HEK293T (cell line): Measurements from ENCODE around the gene ARPC4.
"Not testable (repeated sequence)": the region's sequence is repeated elsewhere in the genome, so short reads cannot be mapped to it uniquely, and the experiment has no call there.

Experiments used
- CTCF ChIA-PET: fragments of 350-600 bp; formaldehyde crosslinking; extraction: SDS; loops from one replicate; lab custom pipeline; 2021; ENCODE audit warnings: antibody characterized with exemption, inconsistent platforms; lab: Yijun Ruan, JAX
- POLR2A ChIA-PET: fragments of 350-600 bp; formaldehyde crosslinking; extraction: SDS; loops from one replicate; lab custom pipeline; 2020; ENCODE audit warnings: antibody characterized with exemption, inconsistent platforms; lab: Yijun Ruan, JAX
- DNase-seq: peaks from one replicate; pipeline ENCODE4 v3.0.0; 2012; ENCODE audit warnings: mixed read lengths; ENCODE audit errors: extremely low spot score
- ARNT ChIP-seq: fragments of 450-650 bp; IDR thresholded peaks from 2 replicates; pipeline ENCODE4 v1.6.1; 2017; ENCODE audit warnings: mild to moderate bottlenecking
- BHLHE40 ChIP-seq: fragments of 450-650 bp; IDR thresholded peaks from 2 replicates; pipeline ENCODE4 v1.6.1; 2016; ENCODE audit warnings: mild to moderate bottlenecking, moderate library complexity, borderline replicate concordance
- CTBP1 ChIP-seq: fragments of 450-650 bp; IDR thresholded peaks from 2 replicates; pipeline ENCODE4 v1.6.1; 2016; ENCODE audit warnings: borderline replicate concordance
- ELF4 ChIP-seq: fragments of 450-650 bp; IDR thresholded peaks from 2 replicates; pipeline ENCODE4 v1.6.1; 2017; ENCODE audit warnings: antibody characterized with exemption
- FOXA1 ChIP-seq: fragments of 450-650 bp; IDR thresholded peaks from 2 replicates; pipeline ENCODE4 v1.6.1; 2016; ENCODE audit warnings: mild to moderate bottlenecking
- FOXK2 ChIP-seq: fragments of 450-650 bp; IDR thresholded peaks from 2 replicates; pipeline ENCODE4 v1.6.1; 2016; ENCODE audit warnings: mild to moderate bottlenecking
- FOXM1 ChIP-seq: fragments of 450-650 bp; IDR thresholded peaks from 2 replicates; pipeline ENCODE4 v1.6.1; 2017; ENCODE audit warnings: mild to moderate bottlenecking, borderline replicate concordance
- HDGF ChIP-seq: fragments of 450-650 bp; IDR thresholded peaks from 2 replicates; pipeline ENCODE4 v1.6.1; 2017; ENCODE audit warnings: antibody characterized with exemption, borderline replicate concordance
- L3MBTL2 ChIP-seq: fragments of 450-650 bp; conservative IDR thresholded peaks from 2 replicates; pipeline ENCODE4 v1.6.1; 2016; ENCODE audit warnings: mild to moderate bottlenecking
- LEF1 ChIP-seq: fragments of 450-650 bp; IDR thresholded peaks from 2 replicates; pipeline ENCODE4 v1.6.1; 2017; ENCODE audit warnings: mild to moderate bottlenecking, borderline replicate concordance
- NFRKB ChIP-seq: fragments of 450-650 bp; IDR thresholded peaks from 2 replicates; pipeline ENCODE4 v1.6.1; 2016; ENCODE audit warnings: mild to moderate bottlenecking, moderate library complexity
- SP1 ChIP-seq: fragments of 450-650 bp; IDR thresholded peaks from 2 replicates; pipeline ENCODE4 v1.6.1; 2017
- SUZ12 ChIP-seq: fragments of 450-650 bp; IDR thresholded peaks from 2 replicates; pipeline ENCODE4 v1.6.1; 2016; ENCODE audit warnings: mild to moderate bottlenecking
- TARDBP ChIP-seq: fragments of 450-650 bp; IDR thresholded peaks from 2 replicates; pipeline ENCODE4 v1.6.1; 2016
- ZNF384 ChIP-seq: fragments of 450-650 bp; IDR thresholded peaks from 2 replicates; pipeline ENCODE4 v1.6.1; 2016
- TF ChIP-seq, protein P1 (sequence below): fragments of 450-650 bp; IDR thresholded peaks from 2 replicates; pipeline ENCODE4 v1.6.1; 2016

The ARPC4 gene

GRCh38 chr3:9841015-9841414 is 48.1 kb downstream of the ARPC4 start:
- POLR2A ChIA-PET = interaction anchor here (0.9 to 1.5 kb wide), 3 partner anchors 9 to 109 kb away, joined by 3 to 4 read pairs (median 3); partner anchors contain the start of gene CAMK1
- no peak for TF ChIP-seq FOXK2
- no peak for TF ChIP-seq SUZ12
- CTCF ChIA-PET = interaction anchor here (1.0 kb wide), 1 partner anchor 9 kb away, joined by 3 read pairs; no protein-coding TSS in a partner anchor

GRCh38 chr3:9843715-9844438 is 51.0 kb downstream of the ARPC4 start, which contains the start of gene RPUSD3:
TSS of gene RPUSD3 (minus strand) at chr3:9844008. CDS start at chr3:9843990, 18 bp downstream.
- POLR2A ChIA-PET = interaction anchor here (0.6 to 2.5 kb wide), 15 partner anchors 13 to 477 kb away, joined by 3 to 14 read pairs (median 4); partner anchors contain the start of genes ARPC4, CRELD1, EMC3 and FANCD2OS
- CTCF ChIA-PET = interaction anchor here (1.1 kb wide), 1 partner anchor 88 kb away, joined by 6 read pairs; no protein-coding TSS in a partner anchor
- peak; percentile 100 for DNase-seq
- TF ChIP-seq ARNT (no peak), LEF1 (no peak), L3MBTL2 (peak; percentile 79), ZNF384 (no peak), FOXM1 (no peak), NFRKB (no peak), BHLHE40 (no peak), ELF4 (no peak), SP1 (no peak)
- TF ChIP-seq, protein P1, sequence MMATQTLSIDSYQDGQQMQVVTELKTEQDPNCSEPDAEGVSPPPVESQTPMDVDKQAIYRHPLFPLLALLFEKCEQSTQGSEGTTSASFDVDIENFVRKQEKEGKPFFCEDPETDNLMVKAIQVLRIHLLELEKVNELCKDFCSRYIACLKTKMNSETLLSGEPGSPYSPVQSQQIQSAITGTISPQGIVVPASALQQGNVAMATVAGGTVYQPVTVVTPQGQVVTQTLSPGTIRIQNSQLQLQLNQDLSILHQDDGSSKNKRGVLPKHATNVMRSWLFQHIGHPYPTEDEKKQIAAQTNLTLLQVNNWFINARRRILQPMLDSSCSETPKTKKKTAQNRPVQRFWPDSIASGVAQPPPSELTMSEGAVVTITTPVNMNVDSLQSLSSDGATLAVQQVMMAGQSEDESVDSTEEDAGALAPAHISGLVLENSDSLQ = peak; percentile 100

More at GRCh38 chr3:9841015-9841414, 48.1 kb downstream of the ARPC4 start:
- no peak for DNase-seq

DNA sequence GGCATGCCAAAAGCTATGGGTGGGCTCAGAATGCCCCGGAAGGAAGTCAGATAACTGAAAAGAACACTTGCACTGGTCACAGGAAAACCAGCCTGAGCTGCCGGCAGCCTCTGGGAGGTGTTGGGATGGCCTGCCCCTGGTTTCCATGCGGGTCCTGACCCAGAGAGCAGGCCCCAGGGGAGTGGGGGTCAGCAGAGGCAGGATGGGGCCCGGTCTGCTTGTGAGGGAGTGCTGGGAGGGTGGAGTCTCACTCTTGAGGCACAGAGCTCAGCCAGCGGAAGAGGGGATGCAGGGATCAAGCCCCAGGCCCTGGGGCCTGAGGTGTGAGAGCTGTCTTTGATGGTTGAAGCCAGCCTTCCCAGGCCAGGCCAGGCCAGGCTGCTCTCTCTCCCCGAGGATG is 53.3 kb downstream of the ARPC4 start:
- TF ChIP-seq FOXA1 (no peak), SUZ12 (no peak), CTBP1 (no peak), FOXK2 (no peak), ZNF384 (no peak), LEF1 (no peak), NFRKB (no peak), FOXM1 (no peak), HDGF (no peak), ELF4 (no peak), TARDBP (no peak), ARNT (no peak), BHLHE40 (no peak), SP1 (no peak), L3MBTL2 (no peak)
- TF ChIP-seq, protein P1 = no peak
- ChIA-PET CTCF (interaction anchor here (0.7 kb wide), 1 partner anchor 30 kb away, joined by 3 read pairs; no protein-coding TSS in a partner anchor), POLR2A (no interaction called here)
- no peak for DNase-seq

DNA sequence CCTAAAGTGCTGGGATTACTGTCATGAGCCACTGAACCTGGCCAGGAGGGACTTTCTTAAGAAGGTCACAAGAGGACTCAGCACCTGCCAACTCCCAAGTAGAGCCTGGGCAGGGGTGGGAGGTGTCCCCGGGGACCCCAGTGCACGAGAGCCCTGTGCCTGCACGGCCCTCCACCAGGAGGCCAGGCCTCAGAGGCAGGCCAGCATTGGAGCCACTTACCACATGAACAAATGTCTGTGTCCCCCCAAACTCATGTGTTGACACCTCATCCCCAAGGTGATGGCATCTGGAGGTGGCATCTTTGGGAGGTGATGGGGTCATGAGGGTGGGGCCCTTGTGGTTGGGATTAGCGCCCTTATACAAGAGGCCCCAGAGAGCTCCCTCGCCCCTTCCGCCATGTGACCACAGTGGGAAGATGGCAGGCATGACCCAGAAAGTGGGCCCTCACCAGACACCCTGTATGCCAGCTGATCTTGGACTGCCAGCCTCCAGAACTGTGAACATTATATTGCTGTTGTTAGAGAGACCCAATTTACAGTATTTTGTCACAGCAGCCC is 54.1 kb downstream of the ARPC4 start:
- TF ChIP-seq TARDBP (no peak), SUZ12 (no peak), HDGF (no peak), FOXM1 (no peak), LEF1 (no peak), ELF4 (no peak), CTBP1 (no peak), FOXA1 (no peak), BHLHE40 (no peak), FOXK2 (no peak), ARNT (no peak), NFRKB (no peak), ZNF384 (no peak), L3MBTL2 (no peak), SP1 (no peak)
- TF ChIP-seq, protein P1 = no peak
- POLR2A ChIA-PET = no interaction called here
- DNase-seq = no peak
- CTCF ChIA-PET = no interaction called here

- DNase-seq, POLR2A ChIA-PET, CTCF ChIA-PET: not testable (repeated sequence)
These were observed 55.0 kb downstream of the ARPC4 start for GRCh38 chr3:9847870-9848269.

GRCh38 chr3:9848860-9849259 is 56.0 kb downstream of the ARPC4 start:
- DNase-seq, CTCF ChIA-PET, POLR2A ChIA-PET: not testable (repeated sequence)

- POLR2A ChIA-PET, CTCF ChIA-PET, DNase-seq: not testable (repeated sequence)
These were observed 58.5 kb downstream of the ARPC4 start for GRCh38 chr3:9851383-9851782.

DNA sequence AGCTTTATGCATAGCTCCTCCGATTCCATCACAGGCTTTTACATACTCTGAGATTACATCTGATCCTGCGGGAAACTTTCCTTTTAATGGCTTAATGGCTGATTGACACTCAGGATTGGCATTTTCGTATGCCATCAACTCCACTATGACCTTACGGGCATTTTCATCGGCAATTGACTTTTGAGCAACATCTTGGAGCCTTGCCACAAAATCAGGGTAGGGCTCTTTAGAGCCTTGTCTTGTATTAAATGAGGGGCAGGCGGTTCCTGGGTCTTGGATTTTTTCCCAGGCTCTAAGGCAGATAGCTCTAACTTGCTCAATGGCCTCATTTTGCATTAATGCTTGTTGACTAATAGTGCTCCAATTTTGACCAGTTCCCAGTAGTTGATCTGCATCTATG is 59.0 kb downstream of the ARPC4 start:
- DNase-seq, CTCF ChIA-PET, POLR2A ChIA-PET: not testable (repeated sequence)
